NCI-H82 treated with DMSO at 0.1 percent for 48 hours (cell line): Measurements from ENCODE around the gene ATP5PD.

Source experiments
- DNase-seq: peaks from one replicate; lab custom pipeline; 2025; ENCODE audit not compliant: unreplicated experiment; lab: John Stamatoyannopoulos, UW

ATP5PD gene

DNA sequence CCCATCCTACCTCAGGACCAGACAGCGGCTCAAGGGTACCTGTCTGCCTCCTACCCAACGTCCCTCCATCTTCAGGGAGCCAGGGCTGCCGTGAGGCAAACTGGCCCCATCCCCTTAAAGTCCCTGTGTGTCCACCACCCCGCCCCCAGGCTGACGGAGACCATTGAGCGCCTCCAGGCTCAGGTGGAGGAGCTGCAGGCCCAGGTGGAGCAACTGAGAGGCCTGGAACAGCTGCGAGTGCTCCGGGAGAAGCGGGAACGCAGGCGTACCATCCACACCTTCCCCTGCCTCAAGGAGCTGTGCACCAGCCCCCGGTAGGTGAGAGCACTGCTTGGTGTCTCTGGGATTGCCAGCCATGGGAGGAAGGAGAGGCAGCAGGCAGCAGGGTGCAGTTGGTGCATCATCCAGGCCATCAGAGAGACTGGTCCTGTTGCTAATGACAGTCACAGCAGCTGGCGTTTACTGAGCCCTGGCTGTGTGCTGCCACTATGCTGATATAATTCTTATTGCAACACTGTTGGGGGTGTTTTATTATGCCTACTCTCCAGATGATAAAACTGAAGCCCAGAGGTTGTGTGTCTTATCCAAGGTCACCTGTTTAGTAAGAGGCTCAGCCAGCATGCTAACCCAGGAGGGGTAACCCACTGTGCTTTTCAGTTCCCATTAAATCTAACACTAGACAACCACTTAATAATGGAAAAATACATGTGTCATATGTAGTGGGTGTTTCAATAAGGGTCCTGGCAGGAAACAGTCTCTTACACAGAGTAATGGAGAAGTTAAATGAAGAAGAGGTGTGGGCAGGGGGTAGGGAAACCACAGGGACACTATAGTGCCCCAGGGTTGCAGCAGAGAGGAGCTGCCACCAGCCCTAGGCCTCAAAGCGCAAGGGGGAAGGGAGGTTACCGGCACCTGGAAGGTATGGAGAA lies 44.6 kb downstream of the ATP5PD start:
- DNase-seq: no peak

DNA sequence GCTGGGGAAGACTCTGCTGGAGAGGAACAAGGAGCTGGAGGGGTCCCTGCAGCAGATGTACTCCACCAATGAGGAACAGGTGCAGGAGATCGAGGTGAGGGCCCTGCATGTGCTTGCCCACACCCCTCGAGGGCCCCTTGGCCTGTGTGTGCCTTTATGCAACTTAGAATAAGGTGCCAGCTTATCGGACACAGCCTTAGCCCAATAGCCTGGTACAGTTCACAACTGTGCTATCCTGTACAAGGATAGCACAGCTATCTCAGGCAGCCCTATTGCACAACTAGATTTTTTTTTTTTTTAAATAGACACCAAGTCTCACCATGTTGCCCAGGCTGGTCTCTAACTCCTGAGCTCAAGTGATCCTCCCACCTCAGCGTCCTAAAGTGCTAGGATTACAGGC lies 47.2 kb downstream of the ATP5PD start:
- DNase-seq: no peak

DNA sequence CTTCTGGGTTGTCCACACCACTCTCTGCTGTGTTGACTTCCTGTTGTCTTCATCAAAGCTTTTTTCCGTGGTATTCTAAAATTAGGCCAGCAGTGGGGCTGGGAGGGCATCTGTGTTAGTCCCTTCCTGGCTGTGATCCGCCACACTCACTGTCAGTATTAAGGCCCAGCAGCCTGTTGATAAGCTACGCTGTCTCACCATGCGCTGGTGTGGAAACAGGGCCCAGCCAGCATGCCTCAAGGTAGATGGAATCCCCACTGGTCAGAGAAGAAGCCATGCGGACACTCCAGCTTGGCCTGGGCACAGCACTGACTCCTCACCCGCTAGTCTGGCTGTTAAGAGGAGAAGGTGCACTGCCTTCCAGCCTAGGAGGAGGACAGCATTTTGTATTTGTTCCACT lies 48.0 kb downstream of the ATP5PD start:
- no peak for DNase-seq

DNA sequence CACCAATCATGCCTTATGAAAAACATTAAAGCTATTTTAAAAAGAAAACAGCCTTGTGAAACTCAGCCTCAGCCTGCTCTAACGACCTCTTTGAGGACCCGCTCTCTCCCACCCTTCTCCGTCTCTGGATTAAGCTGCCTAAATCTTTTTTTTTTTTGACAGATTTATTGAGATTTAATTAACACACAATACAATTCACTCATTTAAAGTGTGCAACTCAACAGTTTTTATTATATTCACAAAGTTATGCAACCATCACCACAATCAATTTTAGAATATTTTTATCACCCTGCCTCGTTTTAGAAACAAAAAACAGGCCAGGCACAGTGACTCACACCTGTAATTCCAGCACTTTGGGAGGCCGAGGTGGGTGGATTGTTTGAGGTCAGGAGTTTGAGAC lies 50.9 kb downstream of the ATP5PD start:
- no peak for DNase-seq

DNA sequence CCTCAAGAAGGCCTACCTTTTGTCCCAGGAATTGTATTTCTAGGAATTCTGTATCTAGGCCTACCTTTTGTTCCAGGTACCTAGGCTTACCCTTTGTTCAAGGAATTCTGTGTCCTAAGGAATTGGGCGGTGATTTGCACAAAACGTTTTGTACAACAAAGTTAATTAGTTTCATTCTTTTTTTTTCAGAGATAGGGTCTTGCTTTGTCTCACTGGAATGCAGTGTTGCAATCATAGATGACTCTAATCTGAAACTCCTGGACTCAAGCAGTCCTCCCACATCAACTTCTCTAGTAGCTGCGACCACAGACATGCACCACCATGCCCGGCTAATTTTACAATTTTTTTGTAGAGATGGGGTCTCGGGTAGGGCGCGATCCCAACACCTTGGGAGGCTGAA lies 52.3 kb downstream of the ATP5PD start:
- DNase-seq: no peak

DNA sequence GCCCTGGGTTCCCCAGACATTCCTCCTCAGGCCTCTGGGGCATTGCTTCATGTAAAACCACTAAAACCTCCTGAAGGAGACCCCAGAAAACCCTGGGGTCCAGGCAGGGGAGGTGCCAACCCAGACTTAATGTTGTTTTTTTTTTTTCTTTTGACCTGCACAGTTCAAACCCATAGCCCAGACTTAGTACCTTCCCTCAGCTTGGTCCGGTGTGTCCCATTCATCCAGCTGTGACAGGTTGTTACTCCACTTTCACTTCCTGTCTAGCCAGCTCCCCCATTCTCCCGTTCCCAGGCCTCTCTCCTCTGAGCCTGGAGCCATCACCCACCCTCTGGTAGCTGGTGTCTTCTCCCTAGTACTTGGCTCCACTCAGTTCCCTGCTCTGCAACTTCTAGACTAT lies 54.5 kb downstream of the ATP5PD start:
- DNase-seq: no peak

DNA sequence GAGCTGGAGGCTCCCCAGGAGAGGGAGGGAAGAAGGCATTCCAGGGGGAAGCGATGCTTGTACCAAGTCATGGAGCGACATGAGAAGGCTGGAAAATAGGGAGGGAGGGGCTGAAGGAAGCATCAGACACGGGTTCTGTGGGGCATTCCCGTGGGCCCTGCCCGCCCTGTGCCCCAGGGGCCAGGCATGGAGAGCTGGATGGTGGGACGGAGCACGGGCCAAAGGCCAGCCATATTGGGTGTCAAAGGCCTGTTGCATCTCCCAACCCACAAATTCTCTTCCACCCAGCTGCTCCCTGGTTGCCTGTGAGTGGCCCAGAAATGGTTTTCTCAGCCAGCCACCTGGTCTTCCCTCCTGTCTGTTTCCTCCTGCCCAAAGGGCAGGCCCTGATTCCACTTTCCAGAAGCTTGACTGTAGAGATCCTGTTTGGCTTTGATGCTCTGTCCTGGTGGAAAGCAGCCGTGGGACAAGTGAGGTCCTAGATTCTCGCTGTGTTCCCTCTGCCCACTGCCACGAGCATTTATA lies 56.1 kb downstream of the ATP5PD start:
- no peak for DNase-seq
